ENCODE measurements around the gene TTC27. TPM values are rescaled to one million over a fixed set of nuclear protein-coding genes. Genes with fewer than 3 reads are reported as not detected.

The TTC27 gene
- total RNA-seq, 1 donor: 30.0 TPM

GRCh38 chr2:32820088-32820487, 192.2 kb downstream of the TTC27 start:
- H3K4me3 ChIP-seq (ENCODE audit: low read depth, low read length): no peak overlapping the region
- TF ChIP-seq CTCF (IDR thresholded peaks at IDR 0.05; ENCODE audit: insufficient read depth, low read length): no peak
- DNase-seq (ENCODE audit: low read depth): no peak

GRCh38 chr2:32820701-32821100, 192.9 kb downstream of the TTC27 start:
- no peak for DNase-seq (ENCODE audit: low read depth)
- H3K4me3 ChIP-seq (ENCODE audit: low read depth, low read length): no peak overlapping the region
- TF ChIP-seq CTCF (IDR thresholded peaks at IDR 0.05; ENCODE audit: insufficient read depth, low read length): no peak

GRCh38 chr2:32824070-32824809, 196.4 kb downstream of the TTC27 start:
- TF ChIP-seq CTCF (IDR thresholded peaks at IDR 0.05; ENCODE audit: insufficient read depth, low read length): no peak
- DNase-seq (ENCODE audit: low read depth): no peak
- no peak overlapping the region for H3K4me3 ChIP-seq (ENCODE audit: low read depth, low read length)

GRCh38 chr2:32825291-32825712, 197.5 kb downstream of the TTC27 start:
- TF ChIP-seq CTCF (IDR thresholded peaks at IDR 0.05; ENCODE audit: insufficient read depth, low read length): no peak
- peak; percentile 68 for DNase-seq (ENCODE audit: low read depth)
- H3K4me3 ChIP-seq (ENCODE audit: low read depth, low read length): no peak overlapping the region

- DNase-seq (ENCODE audit: low read depth): no peak
- H3K4me3 ChIP-seq (ENCODE audit: low read depth, low read length): no peak overlapping the region
- no peak for TF ChIP-seq CTCF (IDR thresholded peaks at IDR 0.05; ENCODE audit: insufficient read depth, low read length)
Measured at GRCh38 chr2:32830196-32830595, 202.3 kb downstream of the TTC27 start.

GRCh38 chr2:32832821-32833220, 205.0 kb downstream of the TTC27 start:
- H3K4me3 ChIP-seq (ENCODE audit: low read depth, low read length): no peak overlapping the region
- peak; percentile 48 for DNase-seq (ENCODE audit: low read depth)
- no peak for TF ChIP-seq CTCF (IDR thresholded peaks at IDR 0.05; ENCODE audit: insufficient read depth, low read length)

GRCh38 chr2:32833709-32834108, 205.9 kb downstream of the TTC27 start:
- DNase-seq (ENCODE audit: low read depth): no peak
- TF ChIP-seq CTCF (IDR thresholded peaks at IDR 0.05; ENCODE audit: insufficient read depth, low read length): no peak
- no peak overlapping the region for H3K4me3 ChIP-seq (ENCODE audit: low read depth, low read length)
